ENCODE data around the gene PROSER3.

GRCh38 chr19:35781650-35782049 lies 23.7 kb downstream of the PROSER3 start:
- TF ChIP-seq TARDBP (IDR thresholded peaks at IDR 0.05) (no peak), ARNT (IDR thresholded peaks at IDR 0.05) (no peak), BHLHE40 (IDR thresholded peaks at IDR 0.05; ENCODE audit: borderline replicate concordance) (no peak), SP1 (IDR thresholded peaks at IDR 0.05) (no peak), NFRKB (IDR thresholded peaks at IDR 0.05) (no peak), ZNF384 (IDR thresholded peaks at IDR 0.05) (no peak), HDGF (IDR thresholded peaks at IDR 0.05; ENCODE audit: borderline replicate concordance) (no peak), PKNOX1 (IDR thresholded peaks at IDR 0.05) (no peak), CTBP1 (IDR thresholded peaks at IDR 0.05; ENCODE audit: borderline replicate concordance) (no peak), LEF1 (IDR thresholded peaks at IDR 0.05; ENCODE audit: borderline replicate concordance) (no peak), ELF4 (IDR thresholded peaks at IDR 0.05) (no peak), FOXM1 (IDR thresholded peaks at IDR 0.05; ENCODE audit: borderline replicate concordance) (no peak), L3MBTL2 (conservative IDR thresholded peaks at IDR 0.05) (no peak), FOXA1 (IDR thresholded peaks at IDR 0.05) (no peak)
